H1 (cell line): Measurements from ENCODE around the gene C1QTNF1. TPM values are rescaled to one million over a fixed set of nuclear protein-coding genes. Genes with fewer than 3 reads are reported as not detected.

Source experiments
- CTCF ChIA-PET: fragments of 300-600 bp; sonication (Branson Sonifier 250); formaldehyde crosslinking; loops from one replicate; lab custom pipeline; 2021; ENCODE audit not compliant: partially characterized antibody; lab: Charles Lee
- POLR2A ChIA-PET: fragments of 300-600 bp; sonication (Branson Sonifier 250); formaldehyde crosslinking; loops from one replicate; lab custom pipeline; 2021; ENCODE audit warnings: inconsistent platforms; ENCODE audit not compliant: partially characterized antibody; lab: Charles Lee
- DNase-seq, 2 experiments: peaks; one replicate each; pipeline versions ENCODE4 v3.0.0 to v3.0.0-alpha.2; 2010 to 2022; ENCODE audit warnings: low spot score in 2 of 2, low read depth in 1 of 2, mixed read lengths in 1 of 2
- FAIRE-seq: peaks from 2 replicates; lab custom pipeline; 2011; peaks lifted over from hg19 to GRCh38; lab: Jason Lieb, UNC
- H2AFZ ChIP-seq: 2 replicates; pipeline ENCODE4 v1.8.1; 2012; ENCODE audit warnings: low read length, inconsistent platforms
- H2AK5ac ChIP-seq: 2 replicates; pipeline ENCODE4 v1.6.1; 2013; ENCODE audit warnings: low read depth, low read length
- H2BK120ac ChIP-seq: replicated peaks from 2 replicates; pipeline ENCODE3; 2013; ENCODE audit warnings: low read depth, low read length, inconsistent platforms
- H2BK12ac ChIP-seq: 2 replicates; pipeline ENCODE4 v1.6.1; 2013; ENCODE audit warnings: low read depth, low read length
- H2BK15ac ChIP-seq: 2 replicates; pipeline ENCODE4 v1.6.1; 2013; ENCODE audit warnings: low read length
- H2BK20ac ChIP-seq: 2 replicates; pipeline ENCODE4 v1.6.1; 2013; ENCODE audit warnings: low read length
- H2BK5ac ChIP-seq: 2 replicates; pipeline ENCODE4 v1.6.1; 2013; ENCODE audit warnings: low read depth, low read length
- H3K14ac ChIP-seq: 2 replicates; pipeline ENCODE4 v1.6.1; 2013; ENCODE audit warnings: inconsistent platforms; ENCODE audit not compliant: insufficient read length
- H3K18ac ChIP-seq: 2 replicates; pipeline ENCODE4 v1.6.1; 2013; ENCODE audit warnings: low read length; ENCODE audit errors: extremely low read depth
- H3K23ac ChIP-seq: 2 replicates; pipeline ENCODE4 v1.6.1; 2013; ENCODE audit warnings: inconsistent platforms; ENCODE audit not compliant: insufficient read length
- H3K23me2 ChIP-seq: 2 replicates; pipeline ENCODE4 v1.6.1; 2013; ENCODE audit warnings: low read depth, low read length
- H3K27ac ChIP-seq: 2 replicates; pipeline ENCODE4 v1.6.1; 2011; ENCODE audit warnings: low read depth, low read length, inconsistent platforms
- H3K27me3 ChIP-seq, 4 experiments: replicated peaks in 1 of 4; 1 replicate in 1 of 4; 2 replicates in 3 of 4; pipeline versions ENCODE4 v1.6.1 to v1.8.1; 2011 to 2013; ENCODE audit warnings: low read length in 3 of 4, mild to moderate bottlenecking in 3 of 4, inconsistent platforms in 2 of 4, mixed read lengths in 2 of 4, moderate library complexity in 1 of 4; ENCODE audit not compliant: control insufficient read depth in 3 of 4, insufficient read depth in 3 of 4; ENCODE audit errors: extremely low read depth in 1 of 4
- H3K36me3 ChIP-seq, 4 experiments: 2 replicates each; pipeline versions ENCODE4 v1.6.1 to v1.8.1; 2011 to 2013; ENCODE audit warnings: mild to moderate bottlenecking in 4 of 4, low read length in 3 of 4, moderate library complexity in 2 of 4, control low read depth in 1 of 4, inconsistent platforms in 1 of 4; ENCODE audit not compliant: insufficient read depth in 4 of 4, control insufficient read depth in 2 of 4
- H3K4ac ChIP-seq: replicated peaks from 2 replicates; pipeline ENCODE3; 2013; ENCODE audit warnings: low read length, low read depth, mixed read lengths, inconsistent platforms; ENCODE audit not compliant: insufficient read length
- H3K4me1 ChIP-seq, 4 experiments: replicated peaks in 1 of 4; 1 replicate in 1 of 4; 2 replicates in 3 of 4; pipeline versions ENCODE4 v1.6.1 to v1.8.1; 2011 to 2013; ENCODE audit warnings: low read length in 3 of 4, inconsistent platforms in 2 of 4, mixed read lengths in 1 of 4; ENCODE audit not compliant: insufficient read depth in 4 of 4, control insufficient read depth in 3 of 4
- H3K4me2 ChIP-seq, 2 experiments: 2 replicates each; pipeline versions ENCODE4 v1.6.1 to v1.8.1; 2011 to 2013; ENCODE audit warnings: low read depth in 2 of 2, low read length in 2 of 2, control low read depth in 1 of 2, inconsistent platforms in 1 of 2, mild to moderate bottlenecking in 1 of 2; ENCODE audit not compliant: insufficient read depth in 1 of 2
- H3K4me3 ChIP-seq, 4 experiments: fragments of 200-600, 300-600 bp in 1 of 4; sonication (generic), shearing (Covaris generic), sonication (Bioruptor Twin) in 1 of 4; 2 replicates each; pipeline versions ENCODE4 v1.5.1 to v1.8.1; 2011 to 2016; ENCODE audit warnings: low read length in 4 of 4, low read depth in 3 of 4, control low read depth in 2 of 4, inconsistent platforms in 2 of 4, mild to moderate bottlenecking in 2 of 4, mixed read lengths in 1 of 4, moderate library complexity in 1 of 4; ENCODE audit not compliant: insufficient read depth in 2 of 4; ENCODE audit errors: extremely low read depth in 1 of 4
- H3K56ac ChIP-seq: replicated peaks from 2 replicates; pipeline ENCODE3; 2013; ENCODE audit warnings: low read depth, mild to moderate bottlenecking, mixed read lengths, low read length, inconsistent platforms; ENCODE audit not compliant: insufficient read length
- H3K79me1 ChIP-seq: 2 replicates; pipeline ENCODE4 v1.6.1; 2013; ENCODE audit warnings: low read depth, low read length, control low read depth
- H3K79me2 ChIP-seq, 2 experiments: 2 replicates each; pipeline versions ENCODE4 v1.6.1 to v1.8.1; 2012 to 2013; ENCODE audit warnings: low read length in 2 of 2, mild to moderate bottlenecking in 2 of 2, inconsistent platforms in 1 of 2; ENCODE audit not compliant: insufficient read depth in 2 of 2, control insufficient read depth in 1 of 2
- H3K9ac ChIP-seq, 4 experiments: replicated peaks in 1 of 4; 1 replicate in 1 of 4; 2 replicates in 3 of 4; pipeline versions ENCODE4 v1.6.1 to v1.8.1; 2011 to 2013; ENCODE audit warnings: low read depth in 3 of 4, low read length in 3 of 4, control low read depth in 2 of 4, mild to moderate bottlenecking in 2 of 4, moderate library complexity in 2 of 4, inconsistent platforms in 1 of 4; ENCODE audit errors: extremely low read depth in 1 of 4
- H3K9me3 ChIP-seq, 2 experiments: 2 replicates each; pipeline versions ENCODE4 v1.6.1 to v1.8.1; 2012 to 2013; ENCODE audit warnings: mild to moderate bottlenecking in 2 of 2, moderate library complexity in 2 of 2, control low read depth in 1 of 2, inconsistent platforms in 1 of 2, low read depth in 1 of 2, low read length in 1 of 2, mixed read lengths in 1 of 2; ENCODE audit not compliant: insufficient read depth in 2 of 2
- H4K20me1 ChIP-seq, 2 experiments: replicated peaks in 1 of 2; 2 replicates each; pipeline versions ENCODE3 to v1.8.1; 2011 to 2013; ENCODE audit warnings: inconsistent platforms in 2 of 2, low read length in 2 of 2, mild to moderate bottlenecking in 1 of 2; ENCODE audit not compliant: insufficient read depth in 2 of 2, control insufficient read depth in 1 of 2
- H4K5ac ChIP-seq: 2 replicates; pipeline ENCODE4 v1.6.1; 2013; ENCODE audit warnings: low read length, low read depth, mixed read lengths, inconsistent platforms; ENCODE audit not compliant: insufficient read length
- H4K8ac ChIP-seq: 2 replicates; pipeline ENCODE4 v1.8.0; 2013; ENCODE audit warnings: mild to moderate bottlenecking, moderate library complexity, low read length, inconsistent platforms; ENCODE audit not compliant: insufficient read depth; ENCODE audit errors: extremely low read depth
- H4K91ac ChIP-seq: replicated peaks from 2 replicates; pipeline ENCODE3; 2013; ENCODE audit warnings: low read length, mixed read lengths, inconsistent platforms; ENCODE audit not compliant: insufficient read length
- ASH2L ChIP-seq: fragments of 200-600, 300-600 bp; sonication (generic); IDR thresholded peaks from one replicate; pipeline ENCODE4 v1.7.1; 2017; ENCODE audit warnings: low read length
- CHD1 ChIP-seq: IDR thresholded peaks from 2 replicates; pipeline ENCODE4 v1.6.1; 2012; ENCODE audit warnings: low read depth, low read length, improper control_type of control experiment
- CHD2 ChIP-seq: IDR thresholded peaks from 2 replicates; pipeline ENCODE4 v1.6.1; 2012; ENCODE audit warnings: low read length, improper control_type of control experiment
- CREB1 ChIP-seq: IDR thresholded peaks from 2 replicates; pipeline ENCODE4 v1.6.1; 2012; ENCODE audit warnings: inconsistent platforms
- EGR1 ChIP-seq: IDR thresholded peaks from 2 replicates; pipeline ENCODE4 v1.6.1; 2011; ENCODE audit warnings: low read depth, low read length, borderline replicate concordance
- EZH2 ChIP-seq: fragments of 200-600 bp; sonication (generic); IDR thresholded peaks from 2 replicates; pipeline ENCODE4 v1.7.1; 2012; ENCODE audit warnings: low read depth, mild to moderate bottlenecking, moderate library complexity, low read length, inconsistent platforms; ENCODE audit not compliant: severe bottlenecking
- JUND ChIP-seq: IDR thresholded peaks from 2 replicates; pipeline ENCODE4 v1.6.1; 2011; ENCODE audit warnings: mild to moderate bottlenecking, improper control_type of control experiment, low read length
- YY1 ChIP-seq: IDR thresholded peaks from 2 replicates; pipeline ENCODE4 v1.6.1; 2011; ENCODE audit warnings: low read depth, mild to moderate bottlenecking, low read length
- WGBS, 2 experiments: shearing (Covaris generic) in 1 of 2; methylation state at CpG; one replicate each; pipeline versions ENCODE4 v1.1.6 to v1.1.7; 2013 to 2015; ENCODE audit warnings: low lambda C conversion rate in 2 of 2, mixed read lengths in 2 of 2, inconsistent platforms in 1 of 2, low coverage in 1 of 2, missing lambda C conversion rate in 1 of 2; ENCODE audit not compliant: insufficient replicate concordance in 2 of 2, insufficient coverage in 1 of 2, insufficient read length in 1 of 2; ENCODE audit errors: extremely low coverage in 1 of 2, missing lambda C conversion rate in 1 of 2; 5-methylcytosine and 5-hydroxymethylcytosine counted together
- polyA plus RNA-seq, 7 experiments: library from polyadenylated mRNA; depleted of rRNA in 3 of 7; stranded (reverse) in 5 of 7; unstranded in 2 of 7; fragments of >200 nt in 5 of 7; fragments of 200-250 nt in 2 of 7; gene quantifications; 1 replicate in 5 of 7; 2 replicates in 1 of 7; 4 replicates in 1 of 7; pipeline versions ENCODE4 v1.2.1 to v1.2.3, GENCODE V29; 2011 to 2013; ENCODE audit warnings: missing spikeins in 2 of 7, mixed read lengths in 2 of 7
- total RNA-seq: library from RNA; stranded (reverse); fragmentation: NEBNext Ultra II Directional; extraction: Animal tissue kit (Norgen Biotek cat#: 25700); gene quantifications from 2 replicates; pipeline ENCODE4 v1.2.1, GENCODE V29; 2021

C1QTNF1 gene
- total and polyA plus RNA-seq, 2 of the 8 experiments (the other 6 are each of a cell fraction or from before 2014, with no cell fraction given), result 1.5 to 2.5 TPM

DNA sequence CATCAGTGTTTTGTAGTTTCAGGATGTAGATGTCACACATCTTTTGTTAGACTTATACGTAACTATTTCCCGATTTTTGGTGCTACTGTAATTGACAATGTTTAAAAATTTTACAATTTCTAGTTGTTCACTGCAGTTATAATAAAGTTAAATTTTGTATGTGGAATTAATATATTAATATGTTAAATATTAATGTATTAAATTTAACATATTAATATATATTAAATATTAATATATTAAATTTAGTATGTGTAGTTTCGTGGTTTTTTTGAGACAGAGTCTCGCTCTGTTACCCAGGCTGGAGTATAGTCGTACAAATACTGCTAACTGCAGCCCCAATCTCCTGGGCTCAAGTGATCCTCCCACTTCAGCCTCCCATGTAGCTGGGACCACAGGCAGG is 38.6 kb upstream of the C1QTNF1 start:
- H4K8ac ChIP-seq, result no peak overlapping the region
- no peaks in the 10 kb centered on the region for H3K36me3 ChIP-seq
- CTCF ChIA-PET, result interaction anchor here (0.6 kb wide), 1 partner anchor 10 kb away, joined by 3 read pairs; no protein-coding TSS in a partner anchor
- H3K27me3 ChIP-seq, result no peaks in the 10 kb centered on the region
- H2BK20ac ChIP-seq, result no peak overlapping the region
- DNase-seq (no peak), FAIRE-seq (no peak)
- 92% methylated on average over 5 of the region's 5 CpGs; no CpG with 5 or more reads in 1 of the 2 experiments for WGBS, 2 experiments
- no peak overlapping the region for H3K14ac ChIP-seq
- H2BK12ac ChIP-seq, result no peak overlapping the region
- POLR2A ChIA-PET, result interaction anchor here (0.7 kb wide), 1 partner anchor 1103 kb away, joined by 3 read pairs; no protein-coding TSS in a partner anchor
- no peaks in the 10 kb centered on the region for H4K20me1 ChIP-seq
- no peak overlapping the region for H4K91ac ChIP-seq
- no peak overlapping the region for H2BK5ac ChIP-seq
- H3K4me2 ChIP-seq, result no peak overlapping the region
- H3K9ac ChIP-seq, result no peak overlapping the region
- no peak overlapping the region for H3K23ac ChIP-seq
- no peak overlapping the region for H3K56ac ChIP-seq
- H3K18ac ChIP-seq, result no peak overlapping the region
- no peak overlapping the region for H3K4me3 ChIP-seq
- peaks cover 0 to 2% (median 1%) of the 10 kb centered on the region in 4 experiments; a peak in 3 of 7 replicates for H3K4me1 ChIP-seq
- no peaks in the 10 kb centered on the region for H3K9me3 ChIP-seq
- H2BK15ac ChIP-seq, result no peak overlapping the region
- H4K5ac ChIP-seq, result no peak overlapping the region
- H3K79me2 ChIP-seq, result no peaks in the 10 kb centered on the region
- H2AK5ac ChIP-seq, result no peak overlapping the region
- TF ChIP-seq ASH2L (no peak), EZH2 (no peak), YY1 (no peak), EGR1 (no peak), CHD2 (no peak), JUND (no peak), CREB1 (no peak), CHD1 (no peak)
- no peak overlapping the region for H2AFZ ChIP-seq
- no peak overlapping the region for H2BK120ac ChIP-seq
- no peak overlapping the region for H3K27ac ChIP-seq
- no peak overlapping the region for H3K4ac ChIP-seq
- no peaks in the 10 kb centered on the region for H3K23me2 ChIP-seq
- no peaks in the 10 kb centered on the region for H3K79me1 ChIP-seq
